ELR (cell line): ENCODE results near the gene ALDOB.
"Not testable (repeated sequence)": the region's sequence is repeated elsewhere in the genome, so short reads cannot be mapped to it uniquely, and the experiment has no call there.

Experiments used
- DNase-seq: peaks from one replicate; pipeline ENCODE4 v3.0.0-alpha.2; 2015; ENCODE audit warnings: low read depth

The ALDOB gene

DNA sequence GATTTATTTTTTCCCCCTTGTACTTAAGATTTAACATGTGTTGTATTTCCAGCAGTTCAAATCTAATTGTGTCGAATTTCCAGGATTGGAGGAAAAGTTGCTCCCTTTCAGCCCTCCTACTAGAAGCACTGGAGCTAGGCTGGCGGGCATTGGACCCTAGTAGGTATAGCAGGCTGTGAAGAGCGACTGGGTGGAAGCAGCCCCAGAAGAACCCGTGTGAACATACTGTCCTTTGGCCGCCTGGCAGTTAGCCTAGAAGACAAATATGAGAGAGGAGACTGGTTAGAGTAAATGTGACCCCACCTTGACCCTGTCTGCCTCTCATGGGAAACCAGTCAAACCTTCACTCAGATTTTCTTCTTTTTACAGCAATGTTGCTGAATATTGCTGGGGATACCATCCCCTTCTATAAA is 13.9 kb downstream of the ALDOB start:
- no peak for DNase-seq

DNA sequence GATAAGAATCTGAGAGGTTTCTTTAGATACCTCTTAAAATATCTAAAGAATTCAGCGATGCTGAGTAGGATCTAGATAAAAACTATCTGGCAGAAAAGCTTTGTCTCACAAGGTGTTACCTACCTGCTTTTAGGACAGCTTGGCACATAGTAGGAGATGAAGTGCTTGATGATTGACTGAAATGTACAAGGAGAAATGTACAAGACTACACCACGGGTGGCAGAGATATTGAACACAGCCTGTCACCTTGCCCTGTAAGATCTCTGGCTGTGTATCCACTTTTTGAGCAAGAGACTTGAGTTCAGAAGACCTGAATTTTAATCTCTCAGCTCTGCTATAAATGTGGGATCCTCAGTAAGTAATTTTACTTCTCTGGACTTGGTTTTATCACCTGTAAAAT is 15.7 kb downstream of the ALDOB start:
- no peak for DNase-seq

DNA sequence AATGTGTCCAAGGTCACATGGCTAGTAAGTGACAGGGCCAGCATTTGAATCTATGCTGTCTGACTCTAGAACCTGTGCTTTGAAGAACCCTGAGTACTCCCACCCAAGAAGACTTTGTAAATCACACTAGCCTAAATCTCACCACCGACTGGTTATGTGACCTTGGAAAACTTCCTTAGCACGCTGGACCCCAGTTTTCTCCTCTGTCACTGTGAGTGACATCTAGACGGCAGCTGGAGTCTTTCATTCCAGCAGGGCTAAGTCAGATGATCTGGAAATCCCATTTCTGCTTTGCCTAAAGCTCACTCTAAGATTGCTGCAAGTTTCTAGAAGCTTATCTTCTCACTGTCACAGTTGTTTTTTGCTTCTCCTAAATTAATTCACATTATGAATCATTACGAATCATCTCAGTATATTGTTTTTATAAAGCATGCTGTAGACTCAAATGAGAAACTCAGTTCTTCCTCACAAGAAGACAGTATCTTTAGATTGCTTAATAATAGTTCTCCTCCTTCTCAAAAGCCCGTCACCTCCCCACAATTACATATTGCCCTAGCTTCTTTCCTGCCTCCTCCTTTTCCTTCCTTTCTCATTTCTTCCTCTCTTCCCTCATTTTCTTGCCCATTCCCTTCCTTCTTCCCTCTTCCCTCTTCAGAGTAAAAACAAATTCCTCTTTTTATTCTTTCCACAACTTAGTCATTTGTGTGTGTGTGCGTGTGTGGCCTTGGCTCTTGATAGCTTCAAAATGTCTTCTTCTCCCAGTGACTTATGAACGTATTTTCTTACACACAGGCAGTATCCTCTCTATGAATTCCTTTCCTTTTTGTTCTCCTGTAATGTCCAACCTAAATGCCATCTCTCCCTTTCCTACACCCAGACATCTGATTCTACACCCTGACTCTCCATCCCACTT is 16.8 kb downstream of the ALDOB start:
- no peak for DNase-seq

DNA sequence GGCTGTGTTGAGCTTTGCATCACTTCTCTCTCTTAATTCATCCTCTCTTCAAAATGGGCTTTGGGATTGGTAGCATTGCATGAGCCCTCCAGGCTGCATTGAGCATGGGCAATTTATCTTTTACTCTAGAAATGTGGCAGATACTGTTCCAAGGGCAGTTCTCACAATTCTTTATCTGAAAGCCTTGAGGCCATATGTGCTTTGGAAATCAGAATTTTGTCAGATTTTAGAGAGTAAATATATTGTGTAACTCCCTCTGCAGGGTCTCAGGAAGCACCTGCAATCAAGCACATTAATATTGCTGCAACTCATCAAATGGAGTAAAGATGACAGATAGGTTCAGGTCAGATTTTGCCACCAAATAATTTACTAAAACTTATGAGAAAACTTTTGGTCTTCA is 17.6 kb downstream of the ALDOB start:
- DNase-seq: no peak

DNA sequence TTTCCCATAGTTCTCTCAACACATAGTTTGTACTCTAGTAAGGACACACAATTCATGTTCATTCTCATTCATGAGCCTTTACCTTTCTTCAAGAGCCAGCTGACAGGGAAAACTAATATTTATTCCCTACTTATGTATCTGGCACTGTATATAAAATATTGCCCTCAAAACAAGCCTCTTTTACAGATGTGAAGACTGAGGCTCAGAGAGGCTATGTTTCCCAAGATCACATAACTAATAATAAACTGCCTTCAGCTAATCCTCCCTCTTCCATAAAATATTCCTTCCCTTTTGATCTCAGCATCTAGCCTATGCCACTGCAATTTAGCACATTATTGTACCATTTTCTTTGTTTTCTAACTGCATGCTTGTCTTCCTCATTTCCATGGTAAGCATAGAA is 18.2 kb downstream of the ALDOB start:
- no peak for DNase-seq

DNA sequence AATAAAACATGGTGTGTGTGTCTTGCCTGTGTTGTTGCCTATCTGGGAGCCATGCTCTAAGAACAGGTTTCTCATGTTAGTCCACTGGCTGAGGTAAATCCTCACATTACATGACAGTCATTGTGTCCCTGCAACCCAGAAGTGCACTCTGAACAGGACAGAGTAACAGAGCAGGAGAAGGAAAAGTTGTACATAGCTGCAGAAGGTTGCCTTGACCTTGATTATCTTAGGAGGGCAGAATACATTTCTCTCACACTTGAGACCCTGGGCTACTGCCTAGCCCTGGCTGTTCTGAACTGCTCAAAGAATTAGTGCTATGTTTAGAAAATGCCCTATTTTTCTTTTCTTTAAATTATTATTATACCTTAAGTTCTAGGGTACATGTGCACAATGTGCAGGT is 20.0 kb downstream of the ALDOB start:
- DNase-seq: no peak

DNA sequence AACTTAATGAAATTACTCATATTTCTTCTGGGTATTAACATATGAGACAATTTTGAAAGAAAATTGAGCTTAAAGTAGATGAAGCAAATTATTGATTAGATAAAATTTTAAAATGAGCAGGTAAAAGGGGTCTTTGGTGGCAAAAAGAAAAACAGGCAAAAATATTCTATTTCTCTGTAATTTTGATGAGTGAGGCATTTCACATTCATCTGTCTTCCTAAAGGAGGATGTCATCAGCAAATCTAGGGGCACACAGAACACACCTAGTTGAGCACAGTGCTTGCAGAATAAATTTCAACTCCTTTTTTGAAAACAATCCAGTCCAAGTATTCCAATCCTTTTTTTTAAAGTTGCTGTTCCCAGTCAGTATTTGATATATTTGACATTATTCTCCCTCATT is 20.7 kb downstream of the ALDOB start:
- no peak for DNase-seq

DNA sequence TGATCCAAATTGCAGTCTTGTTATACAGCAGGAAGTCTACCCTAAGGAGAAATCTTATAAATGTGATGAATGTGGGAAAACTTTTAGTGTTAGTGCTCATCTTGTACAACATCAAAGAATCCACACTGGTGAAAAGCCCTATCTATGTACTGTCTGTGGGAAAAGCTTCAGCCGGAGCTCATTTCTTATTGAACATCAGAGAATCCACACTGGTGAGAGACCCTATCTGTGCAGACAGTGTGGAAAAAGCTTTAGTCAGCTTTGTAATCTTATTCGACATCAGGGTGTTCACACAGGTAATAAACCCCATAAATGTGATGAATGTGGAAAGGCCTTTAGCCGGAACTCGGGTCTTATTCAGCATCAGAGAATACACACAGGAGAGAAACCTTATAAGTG is 26.5 kb downstream of the ALDOB start:
- DNase-seq: peak; percentile 19

DNA sequence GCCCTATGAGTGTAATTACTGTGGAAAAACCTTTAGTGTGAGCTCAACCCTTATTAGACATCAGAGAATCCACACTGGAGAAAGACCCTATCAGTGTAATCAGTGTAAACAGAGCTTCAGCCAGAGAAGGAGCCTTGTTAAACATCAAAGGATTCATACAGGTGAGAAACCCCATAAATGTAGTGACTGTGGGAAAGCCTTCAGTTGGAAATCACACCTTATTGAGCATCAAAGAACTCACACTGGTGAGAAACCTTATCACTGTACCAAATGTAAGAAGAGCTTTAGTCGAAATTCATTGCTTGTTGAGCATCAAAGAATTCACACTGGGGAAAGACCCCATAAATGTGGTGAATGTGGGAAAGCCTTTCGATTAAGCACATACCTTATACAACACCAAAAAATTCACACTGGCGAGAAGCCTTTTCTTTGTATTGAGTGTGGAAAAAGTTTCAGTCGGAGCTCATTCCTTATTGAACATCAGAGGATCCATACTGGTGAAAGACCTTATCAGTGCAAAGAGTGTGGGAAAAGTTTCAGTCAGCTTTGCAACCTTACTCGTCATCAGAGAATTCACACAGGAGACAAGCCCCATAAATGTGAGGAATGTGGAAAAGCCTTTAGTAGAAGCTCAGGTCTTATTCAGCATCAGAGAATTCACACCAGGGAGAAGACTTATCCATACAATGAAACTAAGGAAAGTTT is 27.0 kb downstream of the ALDOB start:
- no peak for DNase-seq

DNA sequence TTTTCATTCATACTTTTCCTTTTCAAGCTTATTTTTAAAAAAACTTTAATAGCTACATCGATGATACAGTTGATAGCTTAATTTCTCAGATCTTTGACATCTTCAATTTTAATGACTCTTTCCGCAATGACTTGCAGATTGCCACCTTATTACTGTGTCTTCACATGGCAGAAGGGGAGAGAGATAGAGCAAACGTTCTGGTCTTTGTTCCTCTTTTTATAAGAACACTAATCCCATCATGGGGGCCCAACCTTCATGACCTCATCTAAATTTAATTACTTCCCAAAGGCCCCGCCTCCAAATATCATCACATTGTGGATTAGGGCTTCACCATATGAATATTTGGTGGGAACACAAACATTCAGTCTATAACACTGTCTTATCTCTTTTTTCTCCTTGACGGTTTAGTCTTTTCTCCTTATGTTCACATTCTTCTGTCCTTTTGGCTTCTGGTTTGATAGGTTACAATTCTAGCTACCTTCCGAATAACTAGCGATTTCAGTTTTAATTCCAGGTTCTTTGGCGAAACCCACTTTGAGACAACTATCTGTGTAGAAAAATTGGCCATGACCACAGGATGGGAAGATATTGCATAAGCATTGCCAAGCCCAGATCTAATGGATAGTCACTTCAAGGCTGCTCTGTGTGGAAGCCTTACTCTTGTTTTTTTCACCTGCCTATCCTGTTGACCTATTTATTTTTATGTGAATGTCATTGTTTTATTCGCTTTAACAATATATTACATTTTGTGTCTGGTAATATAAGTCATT is 31.9 kb downstream of the ALDOB start:
- DNase-seq: no peak

DNA sequence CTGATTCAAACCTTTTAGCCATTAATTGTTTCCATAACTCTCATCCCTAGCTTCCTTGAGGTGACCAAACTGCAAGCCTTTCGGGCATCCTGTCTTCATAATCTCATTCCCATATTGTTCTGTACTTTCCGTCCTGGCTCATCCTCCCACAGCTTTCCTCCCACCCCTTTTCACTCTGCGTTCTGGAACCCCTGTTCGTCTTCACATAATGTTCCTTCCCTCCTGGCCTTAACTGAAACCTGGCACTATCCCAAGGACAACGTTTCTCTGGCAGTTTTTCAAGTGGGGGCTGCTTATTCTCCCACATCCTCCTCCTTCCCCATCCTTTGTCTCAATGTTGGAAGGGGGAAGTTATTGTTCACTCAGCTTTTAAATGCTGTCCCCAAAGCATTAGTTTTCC is 35.5 kb downstream of the ALDOB start:
- no peak for DNase-seq

DNA sequence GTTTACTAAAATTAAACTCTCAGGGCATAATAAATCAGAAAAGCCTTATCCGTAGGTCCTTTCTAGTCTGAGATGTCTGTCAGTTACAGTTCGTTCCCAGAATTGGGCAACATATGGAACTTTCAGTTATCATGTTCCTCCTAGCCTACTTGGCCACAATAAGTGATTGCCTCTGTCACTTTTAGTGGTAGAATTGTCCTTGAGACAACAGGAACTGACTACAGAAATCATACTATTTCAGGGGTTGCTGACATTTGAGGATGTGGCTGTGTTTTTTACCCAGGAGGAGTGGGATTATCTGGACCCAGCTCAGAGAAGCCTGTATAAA is 36.0 kb downstream of the ALDOB start:
- peak; percentile 12 for DNase-seq

DNA sequence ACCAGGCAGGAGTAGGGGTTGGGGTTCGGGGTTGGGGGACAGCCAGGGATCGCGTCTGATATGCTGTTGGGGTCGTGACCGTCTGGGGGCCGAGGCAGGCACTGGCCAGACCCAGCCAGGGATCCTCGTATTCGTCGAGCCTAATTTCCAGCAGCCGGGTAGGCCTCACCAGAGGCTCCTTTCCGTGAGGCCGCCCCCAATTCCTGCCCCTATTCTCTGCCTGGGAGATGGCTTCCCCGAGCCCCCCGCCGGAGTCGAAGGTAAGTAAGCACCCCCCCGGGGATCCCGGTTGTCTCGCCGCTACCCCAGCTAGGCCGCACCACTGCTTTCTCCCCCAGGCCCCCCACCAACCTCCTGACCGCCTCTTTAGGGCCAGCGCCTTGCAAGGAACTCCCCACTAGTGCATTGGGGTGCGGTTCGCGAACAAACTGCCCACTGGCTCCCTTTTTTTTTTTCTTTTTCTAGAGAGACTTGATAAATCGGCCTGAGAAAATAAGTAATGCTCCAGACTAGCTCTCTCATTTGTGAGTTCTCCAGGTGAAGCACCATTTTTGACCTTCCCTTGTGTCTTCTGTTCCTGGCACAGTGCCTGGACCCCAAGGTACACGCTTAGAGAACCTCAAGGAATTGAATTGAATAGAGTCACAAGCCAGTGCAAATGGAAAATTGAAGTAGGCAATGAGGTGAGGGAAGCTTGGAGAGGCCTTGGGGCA is 36.5 kb downstream of the ALDOB start:
- DNase-seq: no peak

DNA sequence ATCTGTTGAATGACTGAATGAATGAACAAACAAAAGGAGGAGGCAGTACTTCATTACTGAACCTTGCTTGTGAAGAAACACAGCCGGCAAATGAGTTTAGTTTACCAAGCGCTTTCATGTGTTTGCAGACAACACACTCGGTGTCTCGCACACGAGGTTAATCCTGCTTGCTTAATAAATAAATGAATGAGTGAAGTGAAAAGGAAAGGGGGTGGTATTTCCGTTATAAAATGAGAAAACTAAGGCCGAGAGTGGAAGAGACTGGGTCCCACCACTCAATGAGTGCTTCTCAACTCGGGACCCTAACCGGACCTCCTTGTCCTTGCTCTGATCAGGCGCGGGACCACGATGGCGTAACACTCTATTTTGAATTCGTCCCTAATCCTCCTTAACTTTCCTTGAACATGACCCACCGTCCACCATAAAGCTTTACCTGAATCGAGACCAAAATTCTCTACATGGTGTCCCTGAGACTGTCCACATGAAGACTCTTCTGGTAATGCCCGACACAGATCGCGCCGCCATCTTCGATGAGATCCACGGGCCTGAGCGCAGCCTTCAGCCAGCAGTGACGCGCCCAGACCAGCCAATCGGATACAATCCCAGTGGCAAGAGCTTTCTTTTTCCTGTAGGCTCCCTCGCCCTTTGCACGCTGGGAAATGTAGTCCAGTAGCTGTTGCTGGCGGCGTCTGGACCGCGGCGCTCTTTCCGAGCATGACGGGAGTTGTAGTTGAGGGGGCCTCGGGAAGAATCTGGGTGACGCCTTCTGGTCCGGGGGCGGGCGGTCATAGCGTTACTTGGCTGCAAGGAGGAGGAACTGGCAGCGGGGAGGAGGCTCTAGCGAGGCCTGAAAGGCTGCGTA is 37.3 kb downstream of the ALDOB start, which contains the start of the genes MRPL50 and ZNF189:
TSS of gene MRPL50 (minus strand) at position 551 of the 862 bp plus-strand sequence. CDS start at position 525, 26 bp downstream.
TSS of gene ZNF189 (plus strand) at position 784 of the 862 bp plus-strand sequence. CDS start 306 bp downstream, outside the sequence.
- peak; percentile 99 for DNase-seq

DNA sequence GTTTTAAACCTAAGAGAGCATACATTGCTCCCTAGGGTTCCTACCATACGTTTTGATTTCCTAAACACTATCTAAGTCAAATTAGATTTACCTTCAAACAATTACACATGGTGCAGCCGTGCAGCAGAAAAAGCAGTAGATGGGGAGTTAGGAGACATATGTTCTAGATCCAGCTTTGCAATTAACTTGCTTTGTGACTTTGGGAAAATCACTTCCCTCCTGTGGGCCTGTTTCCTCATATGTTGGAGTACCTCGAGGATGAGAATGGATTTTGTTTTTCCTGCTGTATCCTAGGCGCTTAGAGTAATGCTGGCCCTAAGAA is 37.9 kb downstream of the ALDOB start:
- peak; percentile 25 for DNase-seq

DNA sequence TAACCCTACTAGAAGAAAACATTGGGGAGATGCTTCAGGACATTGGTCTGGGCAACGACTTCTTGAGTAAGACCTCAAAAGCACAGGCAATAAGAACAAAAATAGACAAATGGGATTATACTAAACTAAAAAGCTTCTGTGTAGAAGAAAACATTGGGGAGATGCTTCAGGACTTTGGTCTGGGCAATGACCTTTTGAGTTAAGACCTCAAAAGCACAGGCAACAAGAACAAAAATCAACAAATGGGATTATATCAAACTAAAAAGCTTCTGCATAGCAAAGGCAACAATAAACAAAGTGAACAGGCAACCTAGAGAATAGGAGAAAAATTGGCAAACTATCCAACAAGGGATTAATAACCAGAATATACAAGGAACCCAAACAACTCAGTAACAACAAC is 40.9 kb downstream of the ALDOB start:
- DNase-seq: no peak

DNA sequence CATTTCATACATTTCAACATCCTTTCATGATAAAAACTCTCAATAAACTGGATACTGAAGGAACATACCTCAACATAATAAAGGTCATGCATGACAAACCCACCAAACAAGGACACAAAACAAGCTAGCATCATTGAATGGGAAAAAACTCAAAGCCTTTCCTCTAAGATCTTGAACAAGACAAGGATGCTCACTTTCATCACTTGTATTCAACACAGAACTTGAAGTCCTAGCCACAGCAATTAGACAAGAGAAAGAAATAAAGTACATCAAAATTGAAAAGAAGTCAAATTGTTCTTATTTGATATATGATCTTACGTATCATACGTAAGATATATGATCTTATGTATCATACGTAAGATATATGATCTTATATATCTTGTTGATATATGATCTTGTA is 42.4 kb downstream of the ALDOB start:
- no peak for DNase-seq

DNA sequence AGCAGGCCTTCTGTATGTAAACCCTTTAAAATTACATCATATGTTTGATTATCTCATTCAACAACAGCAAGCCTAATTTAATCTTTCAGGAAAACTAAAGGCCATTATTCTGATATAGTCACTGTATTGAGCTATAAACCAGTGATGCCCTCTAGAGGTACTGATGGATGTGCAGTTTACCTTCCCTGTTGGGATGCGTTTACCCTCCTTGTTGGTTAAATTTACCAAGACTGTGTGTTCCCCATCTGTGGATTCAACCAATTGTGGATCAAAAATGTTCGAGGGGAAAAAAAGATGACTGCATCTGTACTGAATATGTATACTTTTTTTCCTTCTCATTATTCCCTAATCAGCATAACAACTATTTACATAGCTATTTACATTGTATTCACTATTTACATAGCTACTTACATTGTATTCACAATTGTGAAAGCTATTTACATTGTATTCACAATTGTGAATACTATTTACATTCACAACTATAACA is 47.0 kb downstream of the ALDOB start:
- DNase-seq: peak; percentile 34

DNA sequence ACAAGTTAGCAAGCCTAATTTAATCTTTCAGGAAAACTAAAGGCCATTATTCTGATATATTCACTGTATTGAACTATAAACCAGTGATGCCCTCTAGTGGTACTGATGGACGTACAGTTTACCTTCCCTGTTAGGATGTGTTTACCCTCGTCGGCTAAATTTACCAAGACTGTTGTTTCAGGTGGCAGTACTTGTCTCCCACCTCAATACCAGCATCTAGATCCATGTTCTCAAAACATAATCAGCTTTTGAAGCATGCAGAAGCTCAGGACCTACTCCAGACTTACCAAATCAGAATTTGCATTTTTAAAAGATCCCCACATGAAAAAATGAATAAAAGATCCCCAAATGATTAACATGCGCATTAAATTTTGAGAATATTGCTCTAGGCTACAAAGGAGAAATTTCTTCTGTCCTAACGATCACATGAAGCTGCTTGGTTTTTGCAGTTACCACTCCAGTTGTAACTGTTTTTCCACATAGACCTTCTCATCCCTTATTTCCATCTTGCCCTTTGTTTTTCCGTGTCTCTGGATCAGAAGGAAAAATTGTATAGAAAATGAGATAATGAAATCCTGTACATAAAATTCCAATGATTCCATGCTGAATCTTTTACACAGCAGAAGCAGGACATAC is 47.6 kb downstream of the ALDOB start:
- DNase-seq: peak; percentile 73

DNA sequence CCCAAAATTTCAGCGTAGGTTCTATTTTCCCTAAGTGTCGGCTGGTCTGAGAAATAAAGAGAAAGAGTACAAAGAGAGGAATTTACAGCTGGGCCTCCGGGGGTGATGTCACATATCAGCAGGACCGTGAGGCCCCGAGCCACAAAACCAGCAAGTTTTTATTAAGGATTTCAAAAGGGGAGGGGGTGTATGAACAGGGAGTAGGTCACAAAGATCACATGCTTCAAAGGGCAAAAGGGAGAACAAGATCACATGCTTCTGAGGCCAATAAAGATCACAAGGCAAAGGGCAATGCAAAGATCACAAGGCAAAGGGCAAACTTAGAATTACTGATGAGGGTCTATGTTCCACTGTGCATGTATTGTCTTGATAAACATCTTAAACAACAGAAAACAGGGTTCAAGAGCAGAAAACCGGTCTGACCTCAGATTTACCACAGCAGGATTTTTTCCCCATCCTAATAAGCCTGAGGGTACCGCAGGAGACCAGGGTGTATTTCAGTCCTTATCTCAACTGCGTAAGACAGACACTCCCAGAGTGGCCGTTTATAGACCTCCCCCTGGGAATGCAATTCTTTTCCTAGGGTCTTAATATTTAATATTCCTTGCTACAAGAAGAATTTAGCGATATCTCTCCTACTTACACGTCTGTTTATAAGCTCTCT is 50.6 kb downstream of the ALDOB start, which contains the start of gene BAAT:
TSS of gene BAAT (minus strand) at position 134 of the 664 bp plus-strand sequence. CDS start 13,602 bp downstream, outside the sequence.
- DNase-seq: not testable (repeated sequence)
